RWPE2 (cell line): Measurements from ENCODE around the gene CLEC7A.

Experiments used
- ATAC-seq: fragments of 200-7000 bp; cut with Tn5 transposase; 3 replicates; pipeline ENCODE4 v1.9.1; 2021; ENCODE audit warnings: low read depth
- DNase-seq: peaks from one replicate; pipeline ENCODE4 v3.0.0-alpha.2; 2020; ENCODE audit warnings: low spot score
- H3K27ac ChIP-seq: fragments of 450-650 bp; 2 replicates; pipeline ENCODE4 v1.5.1; 2017; ENCODE audit warnings: mild to moderate bottlenecking; ENCODE audit not compliant: poor library complexity, severe bottlenecking
- H3K27me3 ChIP-seq: fragments of 250-450 bp; sonication (Bioruptor Pico); 2 replicates; pipeline ENCODE4 v1.5.1; 2021; ENCODE audit warnings: mild to moderate bottlenecking, moderate library complexity; ENCODE audit not compliant: insufficient read depth, poor library complexity, severe bottlenecking
- H3K36me3 ChIP-seq: fragments of 250-450 bp; sonication (Bioruptor Pico); 2 replicates; pipeline ENCODE4 v1.5.1; 2020; ENCODE audit warnings: low read depth, mild to moderate bottlenecking, moderate library complexity
- H3K4me1 ChIP-seq: fragments of 250-450 bp; sonication (Bioruptor Pico); 2 replicates; pipeline ENCODE4 v1.5.1; 2021; ENCODE audit warnings: mild to moderate bottlenecking, moderate library complexity; ENCODE audit not compliant: insufficient read depth, poor library complexity, severe bottlenecking
- H3K4me3 ChIP-seq: fragments of 250-450 bp; sonication (Bioruptor Pico); 2 replicates; pipeline ENCODE4 v1.5.1; 2021; ENCODE audit warnings: mild to moderate bottlenecking, moderate library complexity; ENCODE audit not compliant: severe bottlenecking
- H3K9me3 ChIP-seq: fragments of 250-450 bp; sonication (Bioruptor Pico); 2 replicates; pipeline ENCODE4 v1.5.1; 2021; ENCODE audit warnings: mild to moderate bottlenecking, moderate library complexity; ENCODE audit not compliant: severe bottlenecking
- CTCF ChIP-seq: fragments of 450-650 bp; IDR thresholded peaks from one replicate; pipeline ENCODE4 v1.5.1; 2017; ENCODE audit warnings: mild to moderate bottlenecking, moderate library complexity; ENCODE audit not compliant: poor library complexity, severe bottlenecking

Gene CLEC7A

GRCh38 chr12:10113075-10113474 lies 16.9 kb downstream of the CLEC7A start:
- no peaks in the 10 kb centered on the region for H3K9me3 ChIP-seq
- no peak for DNase-seq
- no peaks in the 10 kb centered on the region for H3K4me1 ChIP-seq
- no peak overlapping the region for H3K27ac ChIP-seq
- TF ChIP-seq CTCF = no peak
- no peak for ATAC-seq
- H3K4me3 ChIP-seq = no peak overlapping the region
- H3K36me3 ChIP-seq = no peaks in the 10 kb centered on the region
- H3K27me3 ChIP-seq = no peaks in the 10 kb centered on the region

GRCh38 chr12:10111451-10111850 lies 18.5 kb downstream of the CLEC7A start:
- H3K9me3 ChIP-seq = no peaks in the 10 kb centered on the region
- H3K27me3 ChIP-seq = no peaks in the 10 kb centered on the region
- TF ChIP-seq CTCF = no peak
- no peak overlapping the region for H3K4me3 ChIP-seq
- ATAC-seq = no peak
- no peak overlapping the region for H3K27ac ChIP-seq
- H3K36me3 ChIP-seq = no peaks in the 10 kb centered on the region
- DNase-seq = no peak
- H3K4me1 ChIP-seq = no peaks in the 10 kb centered on the region

GRCh38 chr12:10110256-10110844 lies 19.6 kb downstream of the CLEC7A start:
- Histone ChIP-seq H3K4me3 (no peak overlapping the region), H3K4me1 (no peaks in the 10 kb centered on the region), H3K36me3 (no peaks in the 10 kb centered on the region), H3K27ac (no peak overlapping the region), H3K27me3 (no peaks in the 10 kb centered on the region), H3K9me3 (no peaks in the 10 kb centered on the region)
- TF ChIP-seq CTCF = no peak
- ATAC-seq (no peak), DNase-seq (no peak)

GRCh38 chr12:10102322-10102721 lies 27.7 kb downstream of the CLEC7A start:
- Histone ChIP-seq H3K27ac (no peak overlapping the region), H3K36me3 (no peaks in the 10 kb centered on the region), H3K4me1 (no peaks in the 10 kb centered on the region), H3K4me3 (no peak overlapping the region), H3K9me3 (no peaks in the 10 kb centered on the region), H3K27me3 (no peaks in the 10 kb centered on the region)
- no peak for DNase-seq
- ATAC-seq = no peak
- TF ChIP-seq CTCF = no peak

DNA sequence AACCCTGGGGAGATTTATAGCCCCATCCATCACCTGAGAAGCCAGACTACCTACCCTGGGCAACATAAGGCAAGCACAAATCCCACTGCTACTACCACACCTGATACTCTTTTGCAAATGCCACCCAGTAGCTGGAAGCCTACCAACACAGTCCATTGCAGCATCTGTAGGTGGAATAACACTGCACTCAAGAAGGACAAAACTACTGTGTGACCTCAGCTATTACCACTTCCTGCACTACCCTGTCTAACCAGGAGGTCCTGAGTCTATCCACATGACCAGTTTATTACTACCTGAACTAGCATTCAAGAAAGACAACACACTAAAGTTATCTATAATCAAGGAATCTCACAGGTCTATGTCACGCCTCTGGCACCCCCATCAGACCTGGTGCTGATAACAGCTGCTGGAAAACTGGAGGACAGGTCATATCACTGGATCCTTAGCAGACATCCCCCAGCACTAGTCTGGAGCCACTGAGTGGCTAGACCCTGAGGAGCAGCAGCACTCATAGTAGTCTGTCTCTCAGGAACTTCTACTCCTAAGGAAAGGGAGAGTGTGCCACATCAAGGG lies 28.3 kb downstream of the CLEC7A start:
- no peak overlapping the region for H3K4me3 ChIP-seq
- H3K4me1 ChIP-seq = no peaks in the 10 kb centered on the region
- H3K36me3 ChIP-seq = no peaks in the 10 kb centered on the region
- no peaks in the 10 kb centered on the region for H3K9me3 ChIP-seq
- no peaks in the 10 kb centered on the region for H3K27me3 ChIP-seq
- no peak overlapping the region for H3K27ac ChIP-seq
- no peak for DNase-seq
- no peak for TF ChIP-seq CTCF
- no peak for ATAC-seq
